ENCODE data around the gene NEAT1.
A peak's percentile ranks its signal among the peaks of the same experiment; 100 is the strongest.

Gene NEAT1

GRCh38 chr11:65430406-65431217 lies 8.0 kb downstream of the NEAT1 start:
- no peak for TF ChIP-seq CTCF (IDR thresholded peaks at IDR 0.05; ENCODE audit: extremely low read depth, missing control alignments)
- DNase-seq (ENCODE audit: low spot score), result no peak

GRCh38 chr11:65431451-65432099 lies 9.0 kb downstream of the NEAT1 start:
- DNase-seq (ENCODE audit: low spot score), result no peak
- TF ChIP-seq CTCF (IDR thresholded peaks at IDR 0.05; ENCODE audit: extremely low read depth, missing control alignments), result no peak

DNA sequence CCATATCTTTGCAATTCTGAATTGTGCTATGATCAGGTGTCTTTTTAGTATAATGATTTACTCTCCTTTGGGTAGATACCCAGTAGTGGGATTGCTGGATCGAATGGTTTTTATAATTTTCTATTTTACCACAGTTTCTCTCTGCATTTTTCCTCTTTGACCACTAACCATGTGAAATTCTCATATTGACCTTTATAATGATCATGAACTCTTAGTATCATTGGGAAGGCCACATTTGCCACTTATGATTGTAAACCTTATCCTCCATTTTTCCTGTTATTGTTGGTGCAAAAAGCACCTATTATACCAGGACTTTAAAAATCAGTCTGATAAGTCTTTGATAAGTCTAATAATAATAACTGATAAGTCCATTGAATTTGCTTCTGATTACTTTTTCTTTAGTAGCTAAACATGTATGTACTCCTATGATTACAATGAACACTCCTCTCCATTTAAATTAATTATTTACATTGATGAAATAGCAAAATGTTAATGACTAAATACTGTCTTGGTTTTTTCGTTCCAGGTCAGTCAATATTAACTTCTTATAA lies 9.6 kb downstream of the NEAT1 start:
- no peak for TF ChIP-seq CTCF (IDR thresholded peaks at IDR 0.05; ENCODE audit: extremely low read depth, missing control alignments)

GRCh38 chr11:65432686-65433582 lies 10.3 kb downstream of the NEAT1 start:
- DNase-seq (ENCODE audit: low spot score), result no peak
- TF ChIP-seq CTCF (IDR thresholded peaks at IDR 0.05; ENCODE audit: extremely low read depth, missing control alignments), result peak; percentile 15

More for the DNA sequence above, 9.6 kb downstream of the NEAT1 start:
- no peak for DNase-seq (ENCODE audit: low spot score)

- no peak for TF ChIP-seq CTCF (IDR thresholded peaks at IDR 0.05; ENCODE audit: extremely low read depth, missing control alignments)
- DNase-seq (ENCODE audit: low spot score), result no peak
Observed at GRCh38 chr11:65433657-65434056, 11.1 kb downstream of the NEAT1 start.

- DNase-seq (ENCODE audit: low spot score), result no peak
- TF ChIP-seq CTCF (IDR thresholded peaks at IDR 0.05; ENCODE audit: extremely low read depth, missing control alignments), result no peak
Observed at GRCh38 chr11:65434057-65434666, 11.6 kb downstream of the NEAT1 start.
